Liver (tissue), 9 donors: ENCODE data around the gene HDAC9. TPM values are rescaled to one million over a fixed set of nuclear protein-coding genes. Genes with fewer than 3 reads are reported as not detected.

Experiments used
- DNase-seq: peaks from one replicate; pipeline ENCODE4 v3.0.0-alpha.2; 2017; ENCODE audit warnings: low spot score
- H3K27ac ChIP-seq, 2 donors: one replicate each; pipeline ENCODE4 v1.7.0; 2013; ENCODE audit warnings: inconsistent platforms in 2 of 2, low read length in 2 of 2, control low read depth in 1 of 2, low read depth in 1 of 2, mild to moderate bottlenecking in 1 of 2
- H3K27me3 ChIP-seq, 4 donors: one replicate each; pipeline versions ENCODE4 v1.6.1 to v1.7.0; 2013; ENCODE audit warnings: low read length in 3 of 4, inconsistent platforms in 1 of 4, mild to moderate bottlenecking in 1 of 4, moderate library complexity in 1 of 4; ENCODE audit not compliant: control insufficient read depth in 4 of 4, insufficient read depth in 4 of 4
- H3K36me3 ChIP-seq, 4 donors: one replicate each; pipeline versions ENCODE4 v1.6.1 to v1.7.0; 2013; ENCODE audit warnings: low read length in 3 of 4, mild to moderate bottlenecking in 3 of 4, low read depth in 1 of 4, moderate library complexity in 1 of 4; ENCODE audit not compliant: control insufficient read depth in 4 of 4, insufficient read depth in 3 of 4
- H3K4me1 ChIP-seq, 4 donors: one replicate each; pipeline versions ENCODE4 v1.6.1 to v1.7.0; 2013; ENCODE audit warnings: low read length in 3 of 4, mild to moderate bottlenecking in 3 of 4, moderate library complexity in 1 of 4; ENCODE audit not compliant: control insufficient read depth in 4 of 4, insufficient read depth in 4 of 4
- H3K4me3 ChIP-seq, 3 donors: one replicate each; pipeline versions ENCODE4 v1.6.1 to v1.7.0; 2013; ENCODE audit warnings: low read length in 3 of 3, control low read depth in 1 of 3, low read depth in 1 of 3, mild to moderate bottlenecking in 1 of 3
- H3K9ac ChIP-seq, 2 donors: one replicate each; pipeline ENCODE4 v1.7.0; 2013; ENCODE audit warnings: low read length in 2 of 2, mild to moderate bottlenecking in 2 of 2, moderate library complexity in 2 of 2, control low read depth in 1 of 2, low read depth in 1 of 2
- H3K9me3 ChIP-seq, 4 donors: one replicate each; pipeline versions ENCODE4 v1.6.1 to v1.7.0; 2013; ENCODE audit warnings: low read length in 3 of 4; ENCODE audit not compliant: control insufficient read depth in 4 of 4
- EGR1 ChIP-seq, 2 donors: IDR thresholded peaks; 2 replicates each; pipeline ENCODE4 v1.6.1; 2016 to 2018; ENCODE audit warnings: antibody characterized with exemption in 2 of 2, low read depth in 2 of 2
- FOXA2 ChIP-seq: IDR thresholded peaks from 2 replicates; pipeline ENCODE4 v1.6.1; 2016; ENCODE audit warnings: antibody characterized with exemption
- GABPA ChIP-seq, 2 donors: IDR thresholded peaks in 1 of 2; conservative IDR thresholded peaks in 1 of 2; 2 replicates each; pipeline ENCODE4 v1.6.1; 2016; ENCODE audit warnings: antibody characterized with exemption in 2 of 2, mild to moderate bottlenecking in 1 of 2, moderate library complexity in 1 of 2
- HNF4A ChIP-seq, 2 donors: conservative IDR thresholded peaks; 2 replicates each; pipeline ENCODE4 v1.6.1; 2016; ENCODE audit warnings: antibody characterized with exemption in 2 of 2, mild to moderate bottlenecking in 2 of 2
- HNF4G ChIP-seq: IDR thresholded peaks from 2 replicates; pipeline ENCODE4 v1.6.1; 2016; ENCODE audit warnings: antibody characterized with exemption
- JUND ChIP-seq, 2 donors: IDR thresholded peaks; 2 replicates each; pipeline ENCODE4 v1.6.1; 2016; ENCODE audit warnings: antibody characterized with exemption in 2 of 2
- NR2F2 ChIP-seq: IDR thresholded peaks from 2 replicates; pipeline ENCODE4 v1.6.1; 2016; ENCODE audit warnings: antibody characterized with exemption
- RAD21 ChIP-seq, 2 donors: IDR thresholded peaks; 2 replicates each; pipeline ENCODE4 v1.6.1; 2016; ENCODE audit warnings: antibody characterized with exemption in 2 of 2, mild to moderate bottlenecking in 2 of 2
- RXRA ChIP-seq, 2 donors: IDR thresholded peaks; 2 replicates each; pipeline ENCODE4 v1.6.1; 2017 to 2018; ENCODE audit warnings: antibody characterized with exemption in 2 of 2, mild to moderate bottlenecking in 1 of 2
- SP1 ChIP-seq: IDR thresholded peaks from 2 replicates; pipeline ENCODE4 v1.6.1; 2018; ENCODE audit warnings: antibody characterized with exemption, mild to moderate bottlenecking
- TAF1 ChIP-seq: conservative IDR thresholded peaks from 2 replicates; pipeline ENCODE4 v1.6.1; 2016; ENCODE audit warnings: antibody characterized with exemption, mild to moderate bottlenecking
- YY1 ChIP-seq: IDR thresholded peaks from 2 replicates; pipeline ENCODE4 v1.6.1; 2016; ENCODE audit warnings: antibody characterized with exemption, mild to moderate bottlenecking
- WGBS: extraction: QIAGEN DNeasy Blood & Tissue Kit; methylation state at CpG from one replicate; pipeline ENCODE4 v1.1.7; 2013; 5-methylcytosine and 5-hydroxymethylcytosine counted together
- polyA plus RNA-seq, 2 donors: library from polyadenylated mRNA; stranded (reverse) in 1 of 2; unstranded in 1 of 2; fragments of 200-250 nt in 1 of 2; fragments of >200 nt in 1 of 2; fragmentation: Nextera tagmentation in 1 of 2; extraction: Ambion mirVana in 1 of 2; gene quantifications; one replicate each; pipeline versions ENCODE4 v1.2.1 to v1.2.3, GENCODE V29; 2013 to 2015
- total RNA-seq, 2 donors: library from RNA; depleted of rRNA; stranded (reverse); fragments of >200 nt; gene quantifications; one replicate each; pipeline ENCODE4 v1.2.3, GENCODE V29; 2014
- TF ChIP-seq, protein P1 (sequence below): IDR thresholded peaks from 2 replicates; pipeline ENCODE4 v1.6.1; 2016; ENCODE audit warnings: antibody characterized with exemption
- TF ChIP-seq, protein P2 (sequence below): IDR thresholded peaks from 2 replicates; pipeline ENCODE4 v1.6.1; 2016; ENCODE audit warnings: antibody characterized with exemption
- TF ChIP-seq, protein P3 (sequence below): IDR thresholded peaks from 2 replicates; pipeline ENCODE4 v1.6.1; 2016; ENCODE audit warnings: antibody characterized with exemption, mild to moderate bottlenecking
- TF ChIP-seq, protein P4 (sequence below): IDR thresholded peaks from 2 replicates; pipeline ENCODE4 v1.6.1; 2016; ENCODE audit warnings: antibody characterized with exemption
- TF ChIP-seq, protein P5 (sequence below): fragments of 150-350 bp; IDR thresholded peaks from 2 replicates; pipeline ENCODE4 v1.5.1; 2017; ENCODE audit warnings: improper control_type of control experiment, low read depth, low read length; ENCODE audit not compliant: missing input control
- donor health status: healthy.
- donor health status: healthy.
- donor health status: healthy.
- donor health status: healthy.
- donor health status: healthy.

HDAC9 gene
- total and polyA plus RNA-seq, 4 donors = 1.0 to 10.1 (median 2.3) TPM

DNA sequence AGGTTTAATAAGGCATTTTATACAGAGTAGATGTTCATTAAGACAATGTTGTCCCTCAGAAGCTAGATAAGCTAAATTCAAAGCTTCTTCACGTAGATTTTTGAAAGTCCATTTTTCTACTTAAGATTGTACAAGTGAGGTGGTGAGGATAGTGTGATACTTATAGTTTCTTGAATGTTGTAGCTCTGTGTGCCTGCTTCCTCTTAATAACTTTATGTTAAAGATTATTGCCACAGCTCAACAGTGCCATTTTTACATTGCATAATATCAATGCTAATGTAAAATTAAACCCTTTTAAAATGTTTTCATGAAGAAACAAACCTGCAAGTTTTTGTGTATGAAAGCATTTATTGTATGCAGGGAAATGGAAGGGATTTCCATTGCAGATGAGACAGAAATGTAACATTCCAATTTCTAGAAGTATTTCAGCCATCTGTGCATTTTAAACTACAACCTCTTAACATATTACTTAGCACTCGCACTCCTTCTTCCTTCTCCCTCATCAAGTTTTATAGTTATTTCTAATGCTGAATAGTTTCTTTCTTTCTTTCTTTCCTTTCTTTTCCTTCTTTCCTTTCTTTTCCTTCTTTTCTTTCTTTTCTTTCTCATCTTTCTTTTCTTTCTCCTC lies 409.9 kb downstream of the HDAC9 start:
- no peaks in the 10 kb centered on the region for H3K4me1 ChIP-seq
- no peak overlapping the region for H3K27ac ChIP-seq
- no peak overlapping the region for H3K9ac ChIP-seq
- DNase-seq = no peak
- WGBS = 82% methylated on average over 2 of the region's 2 CpGs
- TF ChIP-seq FOXA2 (no peak), SP1 (no peak), TAF1 (no peak), EGR1 (IDR thresholded peaks at IDR 0.05; ENCODE audit: low read depth in 2 of 2) (no peak)
- TF ChIP-seq, protein P1, sequence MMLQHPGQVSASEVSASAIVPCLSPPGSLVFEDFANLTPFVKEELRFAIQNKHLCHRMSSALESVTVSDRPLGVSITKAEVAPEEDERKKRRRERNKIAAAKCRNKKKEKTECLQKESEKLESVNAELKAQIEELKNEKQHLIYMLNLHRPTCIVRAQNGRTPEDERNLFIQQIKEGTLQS = no peak
- H3K36me3 ChIP-seq = no peaks in the 10 kb centered on the region
- H3K4me3 ChIP-seq = no peak overlapping the region
- no peaks in the 10 kb centered on the region for H3K9me3 ChIP-seq
- no peaks in the 10 kb centered on the region for H3K27me3 ChIP-seq

DNA sequence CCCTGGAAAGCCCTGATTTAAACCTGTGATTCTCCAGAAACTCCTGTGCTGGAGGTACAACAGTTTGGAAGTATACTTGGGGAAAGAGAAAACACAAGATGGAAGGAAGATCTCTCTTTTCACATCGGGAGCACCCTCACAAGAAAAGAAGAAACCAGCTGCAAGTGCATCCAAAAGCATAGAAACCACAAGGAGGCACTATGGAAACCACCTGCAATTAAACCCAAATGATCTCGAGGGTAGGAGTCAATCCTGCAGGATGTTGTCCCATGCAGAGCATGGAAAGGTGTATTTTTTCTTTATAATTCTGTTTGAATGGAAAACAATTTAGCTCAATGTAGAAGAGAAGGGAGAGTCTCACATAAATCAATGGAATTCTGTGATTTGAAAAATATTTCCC lies 411.4 kb downstream of the HDAC9 start:
- H3K36me3 ChIP-seq = no peaks in the 10 kb centered on the region
- no peak for DNase-seq
- no peak overlapping the region for H3K4me3 ChIP-seq
- H3K4me1 ChIP-seq = no peaks in the 10 kb centered on the region
- 33% methylated on average over 2 of the region's 2 CpGs for WGBS
- H3K9me3 ChIP-seq = no peaks in the 10 kb centered on the region
- TF ChIP-seq, protein P2, sequence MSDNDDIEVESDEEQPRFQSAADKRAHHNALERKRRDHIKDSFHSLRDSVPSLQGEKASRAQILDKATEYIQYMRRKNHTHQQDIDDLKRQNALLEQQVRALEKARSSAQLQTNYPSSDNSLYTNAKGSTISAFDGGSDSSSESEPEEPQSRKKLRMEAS = no peak
- TF ChIP-seq JUND (IDR thresholded peaks at IDR 0.05) (no peak), RXRA (IDR thresholded peaks at IDR 0.05) (no peak), RAD21 (IDR thresholded peaks at IDR 0.05) (no peak), HNF4G (no peak), FOXA2 (no peak), HNF4A (conservative IDR thresholded peaks at IDR 0.05) (no peak), TAF1 (no peak), GABPA (IDR thresholded peaks at IDR 0.05 in 1 of 2, conservative IDR thresholded peaks at IDR 0.05 in 1 of 2) (no peak), YY1 (no peak), EGR1 (IDR thresholded peaks at IDR 0.05; ENCODE audit: low read depth in 2 of 2) (no peak), SP1 (no peak), NR2F2 (no peak)
- TF ChIP-seq, protein P3, sequence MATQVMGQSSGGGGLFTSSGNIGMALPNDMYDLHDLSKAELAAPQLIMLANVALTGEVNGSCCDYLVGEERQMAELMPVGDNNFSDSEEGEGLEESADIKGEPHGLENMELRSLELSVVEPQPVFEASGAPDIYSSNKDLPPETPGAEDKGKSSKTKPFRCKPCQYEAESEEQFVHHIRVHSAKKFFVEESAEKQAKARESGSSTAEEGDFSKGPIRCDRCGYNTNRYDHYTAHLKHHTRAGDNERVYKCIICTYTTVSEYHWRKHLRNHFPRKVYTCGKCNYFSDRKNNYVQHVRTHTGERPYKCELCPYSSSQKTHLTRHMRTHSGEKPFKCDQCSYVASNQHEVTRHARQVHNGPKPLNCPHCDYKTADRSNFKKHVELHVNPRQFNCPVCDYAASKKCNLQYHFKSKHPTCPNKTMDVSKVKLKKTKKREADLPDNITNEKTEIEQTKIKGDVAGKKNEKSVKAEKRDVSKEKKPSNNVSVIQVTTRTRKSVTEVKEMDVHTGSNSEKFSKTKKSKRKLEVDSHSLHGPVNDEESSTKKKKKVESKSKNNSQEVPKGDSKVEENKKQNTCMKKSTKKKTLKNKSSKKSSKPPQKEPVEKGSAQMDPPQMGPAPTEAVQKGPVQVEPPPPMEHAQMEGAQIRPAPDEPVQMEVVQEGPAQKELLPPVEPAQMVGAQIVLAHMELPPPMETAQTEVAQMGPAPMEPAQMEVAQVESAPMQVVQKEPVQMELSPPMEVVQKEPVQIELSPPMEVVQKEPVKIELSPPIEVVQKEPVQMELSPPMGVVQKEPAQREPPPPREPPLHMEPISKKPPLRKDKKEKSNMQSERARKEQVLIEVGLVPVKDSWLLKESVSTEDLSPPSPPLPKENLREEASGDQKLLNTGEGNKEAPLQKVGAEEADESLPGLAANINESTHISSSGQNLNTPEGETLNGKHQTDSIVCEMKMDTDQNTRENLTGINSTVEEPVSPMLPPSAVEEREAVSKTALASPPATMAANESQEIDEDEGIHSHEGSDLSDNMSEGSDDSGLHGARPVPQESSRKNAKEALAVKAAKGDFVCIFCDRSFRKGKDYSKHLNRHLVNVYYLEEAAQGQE = no peak
- TF ChIP-seq, protein P4, sequence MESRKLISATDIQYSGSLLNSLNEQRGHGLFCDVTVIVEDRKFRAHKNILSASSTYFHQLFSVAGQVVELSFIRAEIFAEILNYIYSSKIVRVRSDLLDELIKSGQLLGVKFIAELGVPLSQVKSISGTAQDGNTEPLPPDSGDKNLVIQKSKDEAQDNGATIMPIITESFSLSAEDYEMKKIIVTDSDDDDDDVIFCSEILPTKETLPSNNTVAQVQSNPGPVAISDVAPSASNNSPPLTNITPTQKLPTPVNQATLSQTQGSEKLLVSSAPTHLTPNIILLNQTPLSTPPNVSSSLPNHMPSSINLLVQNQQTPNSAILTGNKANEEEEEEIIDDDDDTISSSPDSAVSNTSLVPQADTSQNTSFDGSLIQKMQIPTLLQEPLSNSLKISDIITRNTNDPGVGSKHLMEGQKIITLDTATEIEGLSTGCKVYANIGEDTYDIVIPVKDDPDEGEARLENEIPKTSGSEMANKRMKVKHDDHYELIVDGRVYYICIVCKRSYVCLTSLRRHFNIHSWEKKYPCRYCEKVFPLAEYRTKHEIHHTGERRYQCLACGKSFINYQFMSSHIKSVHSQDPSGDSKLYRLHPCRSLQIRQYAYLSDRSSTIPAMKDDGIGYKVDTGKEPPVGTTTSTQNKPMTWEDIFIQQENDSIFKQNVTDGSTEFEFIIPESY = no peak
- TF ChIP-seq, protein P5, sequence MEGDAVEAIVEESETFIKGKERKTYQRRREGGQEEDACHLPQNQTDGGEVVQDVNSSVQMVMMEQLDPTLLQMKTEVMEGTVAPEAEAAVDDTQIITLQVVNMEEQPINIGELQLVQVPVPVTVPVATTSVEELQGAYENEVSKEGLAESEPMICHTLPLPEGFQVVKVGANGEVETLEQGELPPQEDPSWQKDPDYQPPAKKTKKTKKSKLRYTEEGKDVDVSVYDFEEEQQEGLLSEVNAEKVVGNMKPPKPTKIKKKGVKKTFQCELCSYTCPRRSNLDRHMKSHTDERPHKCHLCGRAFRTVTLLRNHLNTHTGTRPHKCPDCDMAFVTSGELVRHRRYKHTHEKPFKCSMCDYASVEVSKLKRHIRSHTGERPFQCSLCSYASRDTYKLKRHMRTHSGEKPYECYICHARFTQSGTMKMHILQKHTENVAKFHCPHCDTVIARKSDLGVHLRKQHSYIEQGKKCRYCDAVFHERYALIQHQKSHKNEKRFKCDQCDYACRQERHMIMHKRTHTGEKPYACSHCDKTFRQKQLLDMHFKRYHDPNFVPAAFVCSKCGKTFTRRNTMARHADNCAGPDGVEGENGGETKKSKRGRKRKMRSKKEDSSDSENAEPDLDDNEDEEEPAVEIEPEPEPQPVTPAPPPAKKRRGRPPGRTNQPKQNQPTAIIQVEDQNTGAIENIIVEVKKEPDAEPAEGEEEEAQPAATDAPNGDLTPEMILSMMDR = no peak
- no peaks in the 10 kb centered on the region for H3K27me3 ChIP-seq
- no peak overlapping the region for H3K27ac ChIP-seq
- H3K9ac ChIP-seq = no peak overlapping the region
